ENCODE measurements around the gene KLHL13. TPM values are rescaled to one million over a fixed set of nuclear protein-coding genes. Genes with fewer than 3 reads are reported as not detected.
"Not testable (repeated sequence)": the region's sequence is repeated elsewhere in the genome, so short reads cannot be mapped to it uniquely, and the experiment has no call there.

Gene KLHL13
- total RNA-seq, 2 experiments from 2014 or later: 0.19 to 0.36 TPM

DNA sequence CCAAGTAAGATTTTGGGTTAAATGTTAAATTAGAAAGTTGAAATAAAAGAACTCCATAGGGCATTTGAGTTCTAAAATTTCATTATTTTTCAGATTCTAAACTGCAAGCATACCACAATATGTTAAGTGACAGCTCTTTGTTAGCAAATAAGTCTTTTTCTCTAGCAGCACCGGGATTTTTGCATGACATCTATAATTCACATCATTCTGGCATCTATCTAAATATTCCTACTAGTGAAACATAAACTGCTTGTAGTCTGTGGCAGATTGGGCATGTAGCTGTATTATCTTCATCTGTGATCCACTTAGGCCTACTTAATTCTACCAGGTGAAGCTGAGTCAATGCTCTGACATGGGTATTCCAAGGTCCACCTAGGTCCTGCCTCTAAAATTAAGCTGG lies 32.1 kb upstream of the KLHL13 start:
- H3K27ac Mint-ChIP-seq: no peak overlapping the region
- Histone ChIP-seq H3K4me3 (ENCODE audit: low read length) (no peak overlapping the region), H3K4me1 (ENCODE audit: insufficient read depth, low read length) (no peaks in the 10 kb centered on the region), H3K36me3 (ENCODE audit: insufficient read depth, low read length) (no peaks in the 10 kb centered on the region), H3K27ac (ENCODE audit: low read depth in 1 of 2, low read length in 2 of 2) (no peak overlapping the region), H3K27me3 (ENCODE audit: control insufficient read depth in 1 of 2, insufficient read depth in 2 of 2, low read length in 2 of 2) (no peaks in the 10 kb centered on the region), H3K9me3 (ENCODE audit: control insufficient read depth in 1 of 2, insufficient read depth in 1 of 2, low read length in 2 of 2) (no peaks in the 10 kb centered on the region)
- no peak for ATAC-seq (ENCODE audit: poor library complexity)
- no peak for TF ChIP-seq CTCF (IDR thresholded peaks at IDR 0.05)
- no peak for DNase-seq
- CTCF ChIA-PET: no interaction called here
- H3K36me3 Mint-ChIP-seq (ENCODE audit: low read depth): no peaks in the 10 kb centered on the region
- H3K4me1 Mint-ChIP-seq (ENCODE audit: low read depth): no peaks in the 10 kb centered on the region
- intact Hi-C loops (cut with DNase I, micrococcal nuclease): no loop called here
- POLR2A ChIA-PET: no interaction called here
- H3K9me3 Mint-ChIP-seq: no peaks in the 10 kb centered on the region
- H3K27me3 Mint-ChIP-seq: no peaks in the 10 kb centered on the region
- H3K4me3 Mint-ChIP-seq: no peak overlapping the region

DNA sequence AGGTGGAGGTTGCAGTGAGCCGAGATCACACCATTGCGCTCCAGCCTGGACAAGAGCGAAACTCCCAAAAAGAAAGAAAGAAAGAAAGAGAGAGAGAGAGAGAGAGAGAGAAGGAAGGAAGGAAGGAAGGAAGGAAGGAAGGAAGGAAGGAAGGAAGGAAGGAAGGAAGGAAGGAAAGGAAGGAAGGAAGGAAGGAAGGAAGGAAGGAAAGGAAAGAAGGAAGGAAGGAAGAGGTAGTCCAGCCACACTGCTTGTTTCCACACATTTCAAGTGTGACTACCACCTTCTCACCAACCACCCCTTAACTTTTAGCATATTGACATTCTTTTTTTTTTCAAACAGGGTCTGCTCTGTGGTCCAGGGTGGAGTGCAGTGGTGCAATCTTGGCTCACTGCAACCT lies 31.2 kb upstream of the KLHL13 start:
- H3K9me3 ChIP-seq (ENCODE audit: control insufficient read depth in 1 of 2, insufficient read depth in 1 of 2, low read length in 2 of 2); H3K27ac ChIP-seq (ENCODE audit: low read depth in 1 of 2, low read length in 2 of 2); intact Hi-C loops (cut with DNase I, micrococcal nuclease); POLR2A ChIA-PET; H3K27ac Mint-ChIP-seq; H3K4me1 ChIP-seq (ENCODE audit: insufficient read depth, low read length); H3K4me3 ChIP-seq (ENCODE audit: low read length); H3K27me3 ChIP-seq (ENCODE audit: control insufficient read depth in 1 of 2, insufficient read depth in 2 of 2, low read length in 2 of 2); H3K4me1 Mint-ChIP-seq (ENCODE audit: low read depth); CTCF ChIA-PET; H3K27me3 Mint-ChIP-seq; H3K4me3 Mint-ChIP-seq; H3K9me3 Mint-ChIP-seq; H3K36me3 Mint-ChIP-seq (ENCODE audit: low read depth); DNase-seq; H3K36me3 ChIP-seq (ENCODE audit: insufficient read depth, low read length); ATAC-seq (ENCODE audit: poor library complexity): not testable (repeated sequence)

GRCh38 chrX:118143578-118143977 lies 27.0 kb upstream of the KLHL13 start:
- DNase-seq (no peak), ATAC-seq (ENCODE audit: poor library complexity) (no peak)
- POLR2A ChIA-PET: no interaction called here
- Histone ChIP-seq H3K4me3 (ENCODE audit: low read length) (no peak overlapping the region), H3K4me1 (ENCODE audit: insufficient read depth, low read length) (no peaks in the 10 kb centered on the region), H3K9me3 (ENCODE audit: control insufficient read depth in 1 of 2, insufficient read depth in 1 of 2, low read length in 2 of 2) (no peaks in the 10 kb centered on the region), H3K36me3 (ENCODE audit: insufficient read depth, low read length) (no peaks in the 10 kb centered on the region), H3K27me3 (ENCODE audit: control insufficient read depth in 1 of 2, insufficient read depth in 2 of 2, low read length in 2 of 2) (no peaks in the 10 kb centered on the region), H3K27ac (ENCODE audit: low read depth in 1 of 2, low read length in 2 of 2) (no peak overlapping the region)
- no peaks in the 10 kb centered on the region for H3K36me3 Mint-ChIP-seq (ENCODE audit: low read depth)
- H3K4me1 Mint-ChIP-seq (ENCODE audit: low read depth): no peaks in the 10 kb centered on the region
- H3K27me3 Mint-ChIP-seq: no peaks in the 10 kb centered on the region
- H3K27ac Mint-ChIP-seq: no peak overlapping the region
- CTCF ChIA-PET: no interaction called here
- H3K4me3 Mint-ChIP-seq: no peak overlapping the region
- intact Hi-C loops (cut with DNase I, micrococcal nuclease): no loop called here
- H3K9me3 Mint-ChIP-seq: no peaks in the 10 kb centered on the region
- TF ChIP-seq CTCF (IDR thresholded peaks at IDR 0.05): no peak

GRCh38 chrX:118131336-118131735 lies 14.7 kb upstream of the KLHL13 start:
- Histone ChIP-seq H3K27me3 (ENCODE audit: control insufficient read depth in 1 of 2, insufficient read depth in 2 of 2, low read length in 2 of 2) (no peaks in the 10 kb centered on the region), H3K27ac (ENCODE audit: low read depth in 1 of 2, low read length in 2 of 2) (no peak overlapping the region), H3K4me1 (ENCODE audit: insufficient read depth, low read length) (no peaks in the 10 kb centered on the region), H3K4me3 (ENCODE audit: low read length) (no peak overlapping the region), H3K9me3 (ENCODE audit: control insufficient read depth in 1 of 2, insufficient read depth in 1 of 2, low read length in 2 of 2) (no peaks in the 10 kb centered on the region), H3K36me3 (ENCODE audit: insufficient read depth, low read length) (no peaks in the 10 kb centered on the region)
- no peaks in the 10 kb centered on the region for H3K27me3 Mint-ChIP-seq
- DNase-seq: no peak
- intact Hi-C loops (cut with DNase I, micrococcal nuclease): no loop called here
- no peak for ATAC-seq (ENCODE audit: poor library complexity)
- no peaks in the 10 kb centered on the region for H3K4me1 Mint-ChIP-seq (ENCODE audit: low read depth)
- H3K9me3 Mint-ChIP-seq: no peaks in the 10 kb centered on the region
- TF ChIP-seq CTCF (IDR thresholded peaks at IDR 0.05): no peak
- H3K36me3 Mint-ChIP-seq (ENCODE audit: low read depth): no peaks in the 10 kb centered on the region
- no peak overlapping the region for H3K4me3 Mint-ChIP-seq
- ChIA-PET CTCF (no interaction called here), POLR2A (no interaction called here)
- no peak overlapping the region for H3K27ac Mint-ChIP-seq

Data from CD4-positive, alpha-beta T cell (primary cell).